GM18499 (cell line): ENCODE measurements around the gene KIF19.
"Not testable (repeated sequence)": the region's sequence is repeated elsewhere in the genome, so short reads cannot be mapped to it uniquely, and the experiment has no call there.

ENCODE experiments used
- ATAC-seq: cut with Tn5 transposase; IDR thresholded peaks from one replicate; pipeline ENCODE4 v1.9.1; 2021; ENCODE audit warnings: moderate number of reproducible peaks; ENCODE audit not compliant: insufficient read depth, unreplicated experiment

The KIF19 gene

GRCh38 chr17:74386386-74386785, 60.4 kb downstream of the KIF19 start:
- no peak for ATAC-seq

DNA sequence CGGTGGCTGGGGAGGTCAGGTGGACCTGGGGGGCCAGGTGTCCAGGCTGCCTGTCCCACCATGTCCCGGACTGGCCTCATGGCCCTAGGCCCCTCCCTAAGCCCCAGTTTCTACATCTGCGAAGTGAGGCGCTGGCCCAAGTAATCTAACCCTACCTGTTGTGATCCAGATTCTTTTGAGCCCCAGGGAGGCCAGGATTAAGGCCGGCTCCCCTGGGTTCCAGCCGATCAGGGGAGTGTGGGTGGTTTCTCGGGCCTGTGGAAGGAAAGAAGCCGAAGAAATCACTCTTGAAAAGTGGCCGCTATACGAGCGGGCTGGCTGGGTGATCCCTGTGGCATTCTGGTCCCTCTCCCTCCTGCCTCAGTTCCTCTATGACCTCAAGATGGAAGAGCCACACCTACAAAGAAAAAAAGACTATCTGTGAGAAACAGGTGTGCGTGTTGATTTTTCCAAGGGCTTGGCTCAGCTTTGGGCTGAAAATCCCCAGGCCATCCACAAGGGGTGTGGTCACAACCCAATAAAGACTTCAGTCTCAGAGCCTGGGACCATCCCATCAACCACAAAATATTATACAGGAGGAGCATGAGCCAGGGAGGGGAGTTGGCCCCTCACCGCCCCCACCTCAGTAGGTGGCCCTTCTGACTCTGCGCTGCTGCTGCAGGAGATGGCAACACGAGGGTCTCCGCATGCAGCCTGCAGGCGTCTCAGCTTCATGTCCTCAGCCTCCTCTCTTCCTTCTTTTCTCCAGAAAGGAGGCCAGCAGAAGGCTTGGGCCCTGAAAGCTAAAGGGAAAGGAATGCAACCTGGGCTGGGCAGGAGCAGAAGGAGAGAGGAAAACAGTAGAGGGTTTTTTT, 61.6 kb downstream of the KIF19 start:
- no peak for ATAC-seq

DNA sequence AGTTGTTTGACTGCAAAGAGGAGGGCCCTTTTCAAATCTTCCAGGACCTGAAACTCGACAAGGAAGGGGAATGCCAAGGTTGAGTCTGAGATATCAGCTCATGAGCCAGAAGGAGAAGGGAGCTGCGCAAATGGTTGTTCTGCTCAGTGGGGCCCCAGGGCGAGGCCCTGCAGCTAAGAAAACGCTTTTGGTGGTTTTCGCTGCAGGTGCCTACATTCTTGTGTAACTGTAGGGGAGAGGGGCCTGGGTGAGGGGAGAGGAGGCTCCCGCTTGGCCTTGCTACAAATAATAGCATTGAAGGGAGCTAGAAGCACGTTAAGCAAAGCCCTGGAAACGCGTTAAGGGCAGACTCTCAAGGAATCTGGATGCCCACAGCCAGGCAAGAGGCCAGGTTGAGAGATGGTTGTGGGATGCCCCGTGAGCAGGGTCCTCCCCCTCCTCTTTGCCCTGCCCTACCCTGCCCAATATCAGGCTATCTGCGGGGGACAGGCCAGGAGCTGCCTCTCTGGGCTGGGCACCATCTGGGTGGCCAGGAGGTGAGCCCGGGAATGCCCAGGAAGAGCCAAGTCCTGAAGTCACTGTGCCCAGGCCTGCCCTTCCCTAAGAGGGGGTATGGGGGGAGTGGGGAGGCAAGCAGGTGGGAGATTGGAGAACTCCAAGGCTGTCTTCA, 63.2 kb downstream of the KIF19 start:
- no peak for ATAC-seq

- no peak for ATAC-seq
Measured at GRCh38 chr17:74389937-74390679, 64.1 kb downstream of the KIF19 start.

DNA sequence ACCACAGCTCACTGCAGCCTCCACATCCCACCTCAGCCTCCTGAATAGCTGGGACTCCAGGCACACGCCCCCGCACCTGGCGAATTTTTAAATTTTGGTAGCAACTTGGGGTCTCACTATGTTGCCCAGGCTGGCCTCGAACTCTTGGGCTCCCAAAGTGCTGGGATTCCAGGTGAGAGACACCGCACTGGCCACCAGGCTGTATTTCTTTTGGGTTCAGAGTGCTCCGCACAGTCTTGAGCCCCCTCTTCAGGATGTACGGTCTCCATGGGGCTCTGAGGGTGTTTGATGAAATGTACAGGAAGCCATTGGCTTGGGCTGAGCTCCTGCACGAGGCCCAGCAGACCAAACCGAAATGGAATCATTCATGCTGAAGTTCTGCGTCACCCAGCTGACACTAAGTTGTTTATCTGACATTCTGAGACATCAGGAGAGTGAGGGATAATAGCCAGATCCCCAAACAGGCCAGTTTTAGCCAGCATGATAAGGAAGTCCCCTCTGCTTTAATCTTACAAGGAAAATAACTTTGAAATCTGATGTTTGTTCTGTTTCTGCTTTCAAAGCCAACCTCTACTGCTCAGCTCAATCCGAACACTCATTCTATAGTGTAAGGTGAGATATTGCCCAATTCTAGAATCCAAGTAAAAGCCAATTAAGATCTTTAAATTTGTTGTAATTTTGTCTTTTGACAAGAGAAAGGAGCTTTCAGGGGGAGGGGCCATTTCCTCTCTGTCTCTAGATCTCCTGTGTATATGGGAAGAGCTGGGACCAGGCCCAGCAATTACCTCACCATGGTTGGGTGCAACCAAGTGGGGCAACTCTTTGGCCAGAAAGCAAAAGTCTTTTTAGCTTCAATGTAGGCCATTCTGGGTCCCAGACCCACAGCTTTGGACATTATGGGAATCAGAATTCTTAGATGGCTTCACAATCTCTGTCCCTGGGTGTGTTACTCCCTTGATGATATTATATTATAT, 64.9 kb downstream of the KIF19 start:
- ATAC-seq, result no peak

- no peak for ATAC-seq
Measured at GRCh38 chr17:74391771-74392170, 65.7 kb downstream of the KIF19 start.

DNA sequence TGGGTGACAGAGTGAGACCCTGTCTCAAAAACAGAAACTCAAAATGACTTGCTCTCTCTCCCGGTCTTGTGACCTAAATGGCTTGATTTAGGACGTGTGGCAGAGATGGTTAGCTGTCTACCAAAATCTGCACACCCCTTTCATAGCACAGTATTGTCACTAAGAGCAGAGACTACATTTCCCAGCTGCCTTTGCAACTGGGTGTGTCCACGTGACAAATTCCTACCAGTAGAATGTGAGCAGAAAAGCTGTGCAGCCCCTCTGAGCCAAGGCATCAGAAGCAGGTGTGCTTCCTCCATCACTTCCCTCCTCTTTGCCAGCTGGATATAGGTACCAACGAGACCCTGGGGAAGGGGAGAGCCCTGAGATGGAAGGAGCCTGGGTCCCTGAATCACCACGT, 66.8 kb downstream of the KIF19 start:
- no peak for ATAC-seq

DNA sequence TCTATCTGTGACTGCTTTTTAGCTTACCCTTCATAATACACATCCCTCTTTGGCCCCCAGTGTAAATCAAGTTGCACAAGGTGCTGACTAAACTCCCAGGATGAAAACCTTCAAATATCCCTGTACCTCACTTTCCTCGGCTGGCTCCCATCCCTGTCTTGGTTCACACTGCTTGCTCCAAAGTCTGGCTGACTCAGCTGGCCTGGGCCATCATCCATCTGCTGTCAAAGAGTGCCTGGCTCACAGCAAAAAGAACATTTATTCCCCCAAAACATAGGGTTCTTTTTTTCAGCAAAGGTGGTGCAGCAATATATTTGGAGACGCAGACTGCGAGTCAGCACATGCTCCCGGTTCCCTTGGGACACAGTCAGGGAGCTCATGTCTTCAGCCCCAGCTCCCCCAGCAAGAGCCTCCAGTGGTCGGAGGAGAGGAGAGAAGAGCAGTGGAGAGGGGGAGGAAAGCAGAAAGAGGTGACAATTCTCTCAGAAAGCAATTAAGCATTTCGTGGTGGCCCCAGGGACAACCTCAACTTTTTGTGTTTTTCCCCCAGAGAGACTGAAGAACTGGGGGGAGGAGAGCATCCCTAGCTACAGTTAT, 67.4 kb downstream of the KIF19 start:
- no peak for ATAC-seq

DNA sequence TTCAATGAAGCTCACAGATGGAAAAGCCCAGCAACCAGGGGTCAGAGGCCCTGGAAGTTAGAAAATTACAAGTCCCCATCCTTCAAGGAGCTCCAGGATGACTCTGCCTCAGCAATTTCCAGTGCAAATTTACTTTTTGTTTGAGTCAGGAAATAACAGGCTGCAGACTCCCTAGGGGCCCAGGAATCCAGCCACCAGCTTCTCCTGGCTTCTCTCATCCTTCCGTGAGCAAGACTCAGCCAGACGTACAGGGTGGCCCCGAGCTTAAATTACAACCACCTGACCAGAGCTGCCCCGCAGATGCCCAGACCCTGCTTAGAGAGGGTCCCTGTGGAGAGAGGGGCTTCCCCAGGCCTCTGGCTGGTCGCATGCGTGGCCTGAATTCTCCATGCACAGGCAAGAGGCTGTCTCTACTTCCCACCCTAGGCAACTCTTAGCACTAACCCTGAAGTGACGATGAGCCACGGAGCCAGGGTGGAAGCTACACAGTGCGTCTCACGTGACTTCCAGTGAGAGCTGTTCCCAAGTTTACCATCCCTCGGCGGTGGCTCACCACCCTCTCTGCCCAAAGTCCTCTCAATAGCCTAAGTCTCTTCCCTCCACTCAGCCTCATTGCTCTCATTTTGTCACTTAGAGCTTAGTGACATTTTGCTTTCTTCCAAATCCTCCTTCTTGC, 68.4 kb downstream of the KIF19 start:
- no peak for ATAC-seq

GRCh38 chr17:74394977-74395376, 69.0 kb downstream of the KIF19 start:
- ATAC-seq, result no peak

- no peak for ATAC-seq
Measured at GRCh38 chr17:74396567-74396966, 70.5 kb downstream of the KIF19 start.

DNA sequence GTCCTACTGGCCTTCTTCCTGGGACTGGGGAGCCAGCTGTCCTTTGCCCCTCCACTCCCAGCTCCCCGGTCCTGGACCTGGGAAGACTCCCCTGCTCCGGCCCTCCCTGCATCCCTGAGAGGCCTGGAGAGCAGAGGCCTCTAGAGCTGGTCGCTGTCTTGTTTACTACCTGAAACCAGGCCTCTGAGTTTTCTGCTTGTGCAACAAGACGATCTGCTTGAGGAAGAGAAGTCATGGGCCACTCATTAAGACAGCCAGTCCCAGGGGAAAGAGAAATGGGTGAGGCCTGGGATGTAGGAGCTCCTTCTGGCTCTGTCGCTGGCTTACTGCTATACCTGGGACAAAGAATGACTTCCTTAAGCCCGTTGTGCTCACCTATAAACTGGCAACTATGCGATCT, 76.0 kb downstream of the KIF19 start:
- no peak for ATAC-seq

- no peak for ATAC-seq
Measured at GRCh38 chr17:74403512-74404137, 77.6 kb downstream of the KIF19 start.

GRCh38 chr17:74404218-74404617, 78.2 kb downstream of the KIF19 start:
- no peak for ATAC-seq

- no peak for ATAC-seq
Measured at GRCh38 chr17:74404789-74405188, 78.8 kb downstream of the KIF19 start.

GRCh38 chr17:74405311-74405710, 79.3 kb downstream of the KIF19 start:
- ATAC-seq, result not testable (repeated sequence)
